H1 (cell line): ENCODE measurements around the gene FAM81A. TPM values are rescaled to one million over a fixed set of nuclear protein-coding genes. Genes with fewer than 3 reads are reported as not detected.

Experiments used
- CTCF ChIA-PET: fragments of 300-600 bp; sonication (Branson Sonifier 250); formaldehyde crosslinking; loops from one replicate; lab custom pipeline; 2021; ENCODE audit not compliant: partially characterized antibody; lab: Charles Lee
- POLR2A ChIA-PET: fragments of 300-600 bp; sonication (Branson Sonifier 250); formaldehyde crosslinking; loops from one replicate; lab custom pipeline; 2021; ENCODE audit warnings: inconsistent platforms; ENCODE audit not compliant: partially characterized antibody; lab: Charles Lee
- DNase-seq, 2 experiments: peaks; one replicate each; pipeline versions ENCODE4 v3.0.0 to v3.0.0-alpha.2; 2010 to 2022; ENCODE audit warnings: low spot score in 2 of 2, low read depth in 1 of 2, mixed read lengths in 1 of 2
- FAIRE-seq: peaks from 2 replicates; lab custom pipeline; 2011; peaks lifted over from hg19 to GRCh38; lab: Jason Lieb, UNC
- H2AFZ ChIP-seq: 2 replicates; pipeline ENCODE4 v1.8.1; 2012; ENCODE audit warnings: low read length, inconsistent platforms
- H2AK5ac ChIP-seq: 2 replicates; pipeline ENCODE4 v1.6.1; 2013; ENCODE audit warnings: low read depth, low read length
- H2BK120ac ChIP-seq: replicated peaks from 2 replicates; pipeline ENCODE3; 2013; ENCODE audit warnings: low read depth, low read length, inconsistent platforms
- H2BK12ac ChIP-seq: 2 replicates; pipeline ENCODE4 v1.6.1; 2013; ENCODE audit warnings: low read depth, low read length
- H2BK15ac ChIP-seq: 2 replicates; pipeline ENCODE4 v1.6.1; 2013; ENCODE audit warnings: low read length
- H2BK20ac ChIP-seq: 2 replicates; pipeline ENCODE4 v1.6.1; 2013; ENCODE audit warnings: low read length
- H2BK5ac ChIP-seq: 2 replicates; pipeline ENCODE4 v1.6.1; 2013; ENCODE audit warnings: low read depth, low read length
- H3K14ac ChIP-seq: 2 replicates; pipeline ENCODE4 v1.6.1; 2013; ENCODE audit warnings: inconsistent platforms; ENCODE audit not compliant: insufficient read length
- H3K18ac ChIP-seq: 2 replicates; pipeline ENCODE4 v1.6.1; 2013; ENCODE audit warnings: low read length; ENCODE audit errors: extremely low read depth
- H3K23ac ChIP-seq: 2 replicates; pipeline ENCODE4 v1.6.1; 2013; ENCODE audit warnings: inconsistent platforms; ENCODE audit not compliant: insufficient read length
- H3K23me2 ChIP-seq: 2 replicates; pipeline ENCODE4 v1.6.1; 2013; ENCODE audit warnings: low read depth, low read length
- H3K27ac ChIP-seq: 2 replicates; pipeline ENCODE4 v1.6.1; 2011; ENCODE audit warnings: low read depth, low read length, inconsistent platforms
- H3K27me3 ChIP-seq, 4 experiments: replicated peaks in 1 of 4; 1 replicate in 1 of 4; 2 replicates in 3 of 4; pipeline versions ENCODE4 v1.6.1 to v1.8.1; 2011 to 2013; ENCODE audit warnings: low read length in 3 of 4, mild to moderate bottlenecking in 3 of 4, inconsistent platforms in 2 of 4, mixed read lengths in 2 of 4, moderate library complexity in 1 of 4; ENCODE audit not compliant: control insufficient read depth in 3 of 4, insufficient read depth in 3 of 4; ENCODE audit errors: extremely low read depth in 1 of 4
- H3K36me3 ChIP-seq, 4 experiments: 2 replicates each; pipeline versions ENCODE4 v1.6.1 to v1.8.1; 2011 to 2013; ENCODE audit warnings: mild to moderate bottlenecking in 4 of 4, low read length in 3 of 4, moderate library complexity in 2 of 4, control low read depth in 1 of 4, inconsistent platforms in 1 of 4; ENCODE audit not compliant: insufficient read depth in 4 of 4, control insufficient read depth in 2 of 4
- H3K4ac ChIP-seq: replicated peaks from 2 replicates; pipeline ENCODE3; 2013; ENCODE audit warnings: low read length, low read depth, mixed read lengths, inconsistent platforms; ENCODE audit not compliant: insufficient read length
- H3K4me1 ChIP-seq, 4 experiments: replicated peaks in 1 of 4; 1 replicate in 1 of 4; 2 replicates in 3 of 4; pipeline versions ENCODE4 v1.6.1 to v1.8.1; 2011 to 2013; ENCODE audit warnings: low read length in 3 of 4, inconsistent platforms in 2 of 4, mixed read lengths in 1 of 4; ENCODE audit not compliant: insufficient read depth in 4 of 4, control insufficient read depth in 3 of 4
- H3K4me2 ChIP-seq, 2 experiments: 2 replicates each; pipeline versions ENCODE4 v1.6.1 to v1.8.1; 2011 to 2013; ENCODE audit warnings: low read depth in 2 of 2, low read length in 2 of 2, control low read depth in 1 of 2, inconsistent platforms in 1 of 2, mild to moderate bottlenecking in 1 of 2; ENCODE audit not compliant: insufficient read depth in 1 of 2
- H3K4me3 ChIP-seq, 4 experiments: fragments of 200-600, 300-600 bp in 1 of 4; sonication (generic), shearing (Covaris generic), sonication (Bioruptor Twin) in 1 of 4; 2 replicates each; pipeline versions ENCODE4 v1.5.1 to v1.8.1; 2011 to 2016; ENCODE audit warnings: low read length in 4 of 4, low read depth in 3 of 4, control low read depth in 2 of 4, inconsistent platforms in 2 of 4, mild to moderate bottlenecking in 2 of 4, mixed read lengths in 1 of 4, moderate library complexity in 1 of 4; ENCODE audit not compliant: insufficient read depth in 2 of 4; ENCODE audit errors: extremely low read depth in 1 of 4
- H3K56ac ChIP-seq: replicated peaks from 2 replicates; pipeline ENCODE3; 2013; ENCODE audit warnings: low read depth, mild to moderate bottlenecking, mixed read lengths, low read length, inconsistent platforms; ENCODE audit not compliant: insufficient read length
- H3K79me1 ChIP-seq: 2 replicates; pipeline ENCODE4 v1.6.1; 2013; ENCODE audit warnings: low read depth, low read length, control low read depth
- H3K79me2 ChIP-seq, 2 experiments: 2 replicates each; pipeline versions ENCODE4 v1.6.1 to v1.8.1; 2012 to 2013; ENCODE audit warnings: low read length in 2 of 2, mild to moderate bottlenecking in 2 of 2, inconsistent platforms in 1 of 2; ENCODE audit not compliant: insufficient read depth in 2 of 2, control insufficient read depth in 1 of 2
- H3K9ac ChIP-seq, 4 experiments: replicated peaks in 1 of 4; 1 replicate in 1 of 4; 2 replicates in 3 of 4; pipeline versions ENCODE4 v1.6.1 to v1.8.1; 2011 to 2013; ENCODE audit warnings: low read depth in 3 of 4, low read length in 3 of 4, control low read depth in 2 of 4, mild to moderate bottlenecking in 2 of 4, moderate library complexity in 2 of 4, inconsistent platforms in 1 of 4; ENCODE audit errors: extremely low read depth in 1 of 4
- H3K9me3 ChIP-seq, 2 experiments: 2 replicates each; pipeline versions ENCODE4 v1.6.1 to v1.8.1; 2012 to 2013; ENCODE audit warnings: mild to moderate bottlenecking in 2 of 2, moderate library complexity in 2 of 2, control low read depth in 1 of 2, inconsistent platforms in 1 of 2, low read depth in 1 of 2, low read length in 1 of 2, mixed read lengths in 1 of 2; ENCODE audit not compliant: insufficient read depth in 2 of 2
- H4K20me1 ChIP-seq, 2 experiments: replicated peaks in 1 of 2; 2 replicates each; pipeline versions ENCODE3 to v1.8.1; 2011 to 2013; ENCODE audit warnings: inconsistent platforms in 2 of 2, low read length in 2 of 2, mild to moderate bottlenecking in 1 of 2; ENCODE audit not compliant: insufficient read depth in 2 of 2, control insufficient read depth in 1 of 2
- H4K5ac ChIP-seq: 2 replicates; pipeline ENCODE4 v1.6.1; 2013; ENCODE audit warnings: low read length, low read depth, mixed read lengths, inconsistent platforms; ENCODE audit not compliant: insufficient read length
- H4K8ac ChIP-seq: 2 replicates; pipeline ENCODE4 v1.8.0; 2013; ENCODE audit warnings: mild to moderate bottlenecking, moderate library complexity, low read length, inconsistent platforms; ENCODE audit not compliant: insufficient read depth; ENCODE audit errors: extremely low read depth
- H4K91ac ChIP-seq: replicated peaks from 2 replicates; pipeline ENCODE3; 2013; ENCODE audit warnings: low read length, mixed read lengths, inconsistent platforms; ENCODE audit not compliant: insufficient read length
- E2F6 ChIP-seq: IDR thresholded peaks from 2 replicates; pipeline ENCODE4 v1.6.1; 2012; ENCODE audit warnings: inconsistent platforms
- SAP30 ChIP-seq: fragments of 300-600 bp; sonication (generic); IDR thresholded peaks from 2 replicates; pipeline ENCODE4 v1.7.1; 2012; ENCODE audit warnings: low read length, moderate library complexity, mild to moderate bottlenecking, inconsistent platforms; ENCODE audit not compliant: insufficient read depth, insufficient replicate concordance
- USF2 ChIP-seq: IDR thresholded peaks from 2 replicates; pipeline ENCODE4 v1.6.1; 2011; ENCODE audit warnings: low read length, improper control_type of control experiment
- WGBS, 2 experiments: shearing (Covaris generic) in 1 of 2; methylation state at CpG; one replicate each; pipeline versions ENCODE4 v1.1.6 to v1.1.7; 2013 to 2015; ENCODE audit warnings: low lambda C conversion rate in 2 of 2, mixed read lengths in 2 of 2, inconsistent platforms in 1 of 2, low coverage in 1 of 2, missing lambda C conversion rate in 1 of 2; ENCODE audit not compliant: insufficient replicate concordance in 2 of 2, insufficient coverage in 1 of 2, insufficient read length in 1 of 2; ENCODE audit errors: extremely low coverage in 1 of 2, missing lambda C conversion rate in 1 of 2; 5-methylcytosine and 5-hydroxymethylcytosine counted together
- polyA plus RNA-seq, 7 experiments: library from polyadenylated mRNA; depleted of rRNA in 3 of 7; stranded (reverse) in 5 of 7; unstranded in 2 of 7; fragments of >200 nt in 5 of 7; fragments of 200-250 nt in 2 of 7; gene quantifications; 1 replicate in 5 of 7; 2 replicates in 1 of 7; 4 replicates in 1 of 7; pipeline versions ENCODE4 v1.2.1 to v1.2.3, GENCODE V29; 2011 to 2013; ENCODE audit warnings: missing spikeins in 2 of 7, mixed read lengths in 2 of 7
- total RNA-seq: library from RNA; stranded (reverse); fragmentation: NEBNext Ultra II Directional; extraction: Animal tissue kit (Norgen Biotek cat#: 25700); gene quantifications from 2 replicates; pipeline ENCODE4 v1.2.1, GENCODE V29; 2021

Gene FAM81A
- total and polyA plus RNA-seq, 2 of the 8 experiments (the other 6 are each of a cell fraction or from before 2014, with no cell fraction given): 0.56 to 3.0 TPM

GRCh38 chr15:59539799-59540198, 101.8 kb downstream of the FAM81A start:
- Histone ChIP-seq H3K9me3 (no peaks in the 10 kb centered on the region), H2BK12ac (no peak overlapping the region), H3K36me3 (no peaks in the 10 kb centered on the region), H2AK5ac (no peak overlapping the region), H3K23me2 (no peaks in the 10 kb centered on the region), H4K8ac (no peak overlapping the region), H3K56ac (no peak overlapping the region), H2BK20ac (no peak overlapping the region), H3K79me2 (no peaks in the 10 kb centered on the region), H2AFZ (no peak overlapping the region), H3K9ac (no peak overlapping the region), H3K79me1 (no peaks in the 10 kb centered on the region), H3K4ac (no peak overlapping the region), H4K20me1 (no peaks in the 10 kb centered on the region), H3K27ac (no peak overlapping the region), H3K18ac (no peak overlapping the region), H3K4me3 (no peak overlapping the region), H3K23ac (no peak overlapping the region), H2BK120ac (no peak overlapping the region), H3K27me3 (peaks cover 0 to 5% (median 2%) of the 10 kb centered on the region in 4 experiments; a peak in 2 of 7 replicates), H2BK5ac (no peak overlapping the region), H3K4me1 (no peaks in the 10 kb centered on the region), H3K14ac (no peak overlapping the region), H4K5ac (no peak overlapping the region), H3K4me2 (no peak overlapping the region), H2BK15ac (no peak overlapping the region), H4K91ac (no peak overlapping the region)
- CTCF ChIA-PET: no interaction called here
- WGBS, 2 experiments: 50% methylated on average over 1 of the region's 3 CpGs; no CpG with 5 or more reads in 1 of the 2 experiments
- DNase-seq (no peak), FAIRE-seq (no peak)
- POLR2A ChIA-PET: no interaction called here
- TF ChIP-seq E2F6 (no peak), USF2 (no peak), SAP30 (no peak)
